Testis (tissue), 2 donors: ENCODE data around the gene CCDC73.

Source experiments
- CTCF ChIP-seq, 3 experiments: fragments of 450-650 bp in 2 of 3; fragments of 200-600 bp in 1 of 3; sonication (generic) in 1 of 3; IDR thresholded peaks; one replicate each; pipeline ENCODE4 v1.5.1; 2016 to 2019; ENCODE audit warnings: antibody characterized with exemption in 3 of 3, mild to moderate bottlenecking in 2 of 3, moderate library complexity in 1 of 3
- POLR2A ChIP-seq: fragments of 450-650 bp; IDR thresholded peaks from one replicate; pipeline ENCODE4 v1.6.1; 2017; ENCODE audit warnings: antibody characterized with exemption, mild to moderate bottlenecking, moderate library complexity

GRCh38 chr11:32698579-32698978 is 95.9 kb downstream of the CCDC73 start:
- no peak for TF ChIP-seq POLR2A
- TF ChIP-seq CTCF (IDR thresholded peaks at IDR 0.05), result no peak
